PC-3 (cell line): Measurements from ENCODE around the gene CNTNAP2. TPM values are rescaled to one million over a fixed set of nuclear protein-coding genes. Genes with fewer than 3 reads are reported as not detected.

Experiments used
- ATAC-seq: fragments of 200-7000 bp; cut with Tn5 transposase; 2 replicates; pipeline ENCODE4 v1.9.1; 2020; ENCODE audit warnings: mild to moderate bottlenecking, moderate library complexity
- BruUV-seq: library from RNA; stranded (reverse); fragments of 400-500 nt; replicated peaks from 2 replicates; lab custom pipeline; 2021; lab: Mats Ljungman, UMichigan
- CTCF ChIA-PET: fragments of 300-600 bp; sonication (Branson Sonifier 250); formaldehyde crosslinking; loops from one replicate; lab custom pipeline; 2022; ENCODE audit warnings: antibody characterized with exemption; lab: Charles Lee
- POLR2A ChIA-PET: fragments of 300-600 bp; sonication (Branson Sonifier 250); formaldehyde crosslinking; loops from one replicate; lab custom pipeline; 2022; ENCODE audit warnings: antibody characterized with exemption; ENCODE audit not compliant: unreplicated experiment; lab: Charles Lee
- DNase-seq: peaks from one replicate; pipeline ENCODE4 v3.0.0-alpha.2; 2015
- H2AFZ ChIP-seq: fragments of 300-600 bp; sonication (generic); 2 replicates; pipeline ENCODE4 v1.6.0; 2016; ENCODE audit warnings: antibody characterized with exemption, low read length
- H3F3A ChIP-seq: fragments of 300-600 bp; sonication (generic); one replicate; pipeline ENCODE4 v1.6.0; 2017; ENCODE audit warnings: antibody characterized with exemption, low read length, control low read depth, mild to moderate bottlenecking; ENCODE audit not compliant: unreplicated experiment
- H3K27ac ChIP-seq: fragments of 300-600 bp; sonication (generic); 2 replicates; pipeline ENCODE4 v1.5.1; 2016; ENCODE audit warnings: mild to moderate bottlenecking, low read length
- H3K27me3 ChIP-seq: fragments of 300-600 bp; sonication (generic); 2 replicates; pipeline ENCODE4 v1.6.1; 2016; ENCODE audit warnings: low read length, mixed read lengths
- H3K36me3 ChIP-seq: fragments of 300-600 bp; sonication (generic); 2 replicates; pipeline ENCODE4 v1.6.1; 2016; ENCODE audit warnings: low read depth, mixed run types, low read length, mixed read lengths
- H3K4me1 ChIP-seq: fragments of 300-600 bp; sonication (generic); 2 replicates; pipeline ENCODE4 v1.5.1; 2016; ENCODE audit warnings: low read length; ENCODE audit not compliant: insufficient read depth
- H3K4me2 ChIP-seq: fragments of 300-600 bp; sonication (generic); 2 replicates; pipeline ENCODE4 v1.6.0; 2016; ENCODE audit warnings: low read length
- H3K4me3 ChIP-seq: fragments of 300-600 bp; sonication (generic); 2 replicates; pipeline ENCODE4 v1.5.1; 2016; ENCODE audit warnings: mild to moderate bottlenecking, low read length, mixed read lengths
- H3K79me2 ChIP-seq: fragments of 300-600 bp; sonication (generic); 2 replicates; pipeline ENCODE4 v1.6.1; 2017; ENCODE audit warnings: low read length, mixed read lengths
- H3K9ac ChIP-seq: fragments of 300-600 bp; sonication (generic); 2 replicates; pipeline ENCODE4 v1.6.0; 2016; ENCODE audit warnings: mild to moderate bottlenecking, low read length
- H3K9me2 ChIP-seq: fragments of 300-600 bp; sonication (generic); replicated peaks from 2 replicates; pipeline ENCODE4 v1.6.1; 2016; ENCODE audit warnings: mixed run types, low read length, mixed read lengths
- H3K9me3 ChIP-seq: fragments of 300-600 bp; sonication (generic); 2 replicates; pipeline ENCODE4 v1.6.1; 2016; ENCODE audit warnings: low read length, mixed read lengths
- H4K20me1 ChIP-seq: fragments of 300-600 bp; sonication (generic); 2 replicates; pipeline ENCODE4 v1.6.1; 2016; ENCODE audit warnings: low read length, mixed read lengths
- CTCF ChIP-seq: fragments of 300-600 bp; sonication (generic); conservative IDR thresholded peaks from 2 replicates; pipeline ENCODE4 v1.5.1; 2017; ENCODE audit warnings: antibody characterized with exemption, low read depth, mild to moderate bottlenecking, low read length
- EZH2 ChIP-seq: fragments of 300-600 bp; sonication (generic); IDR thresholded peaks from one replicate; pipeline ENCODE4 v1.6.1; 2017; ENCODE audit warnings: antibody characterized with exemption, mild to moderate bottlenecking, low read length; ENCODE audit not compliant: unreplicated experiment
- EZH2phosphoT487 ChIP-seq: fragments of 300-600 bp; sonication (generic); IDR thresholded peaks from 2 replicates; pipeline ENCODE4 v1.6.1; 2018; ENCODE audit warnings: mild to moderate bottlenecking, antibody characterized with exemption, low read length, borderline replicate concordance
- intact Hi-C: fragments of 100-400 bp; cut with micrococcal nuclease; formaldehyde crosslinking; loops from 2 replicates; pipeline ENCODE4 v1.9.0; 2023
- total RNA-seq: library from RNA; depleted of rRNA; stranded (reverse); fragments of >200 nt; gene quantifications from 2 replicates; pipeline ENCODE4 v1.2.3, GENCODE V29; 2014

The CNTNAP2 gene
- total RNA-seq, 1 experiment from 2014 or later, result 1.5 TPM

GRCh38 chr7:147413557-147413870, 1296.9 kb downstream of the CNTNAP2 start:
- Histone ChIP-seq H3K9me3 (no peaks in the 10 kb centered on the region), H3K27me3 (no peaks in the 10 kb centered on the region), H3K4me1 (peaks cover 34% of the 10 kb centered on the region), H4K20me1 (no peaks in the 10 kb centered on the region), H3K4me2 (peak overlapping the region; percentile 83), H3K79me2 (no peaks in the 10 kb centered on the region), H3K4me3 (peak overlapping the region; percentile 44; the same call in 1 of the 2 replicates), H3K27ac (peak overlapping the region; percentile 64; the same call in 1 of the 2 replicates), H3K9me2 (no peaks in the 10 kb centered on the region), H3K36me3 (no peaks in the 10 kb centered on the region), H3K9ac (no peak overlapping the region), H3F3A (no peaks in the 10 kb centered on the region), H2AFZ (no peak overlapping the region)
- ATAC-seq, result no peak
- BruUV-seq, result no TSS peak
- no peak for DNase-seq
- ChIA-PET CTCF (no interaction called here), POLR2A (interaction anchor here (0.7 kb wide), 2 partner anchors 67 to 169 kb away, joined by 3 read pairs; no protein-coding TSS in a partner anchor)
- TF ChIP-seq EZH2, result no peak
- TF ChIP-seq CTCF, result no peak
- intact Hi-C loops, result loop anchor here (2.0 to 5.0 kb wide), 3 partner anchors 116 to 171 kb away; no protein-coding TSS in a partner anchor

GRCh38 chr7:147415991-147416390, 1299.4 kb downstream of the CNTNAP2 start:
- H3K9ac ChIP-seq, result no peak overlapping the region
- ATAC-seq (no peak), DNase-seq (peak; percentile 9)
- CTCF ChIA-PET, result no interaction called here
- H2AFZ ChIP-seq, result no peak overlapping the region
- H3K9me2 ChIP-seq, result no peaks in the 10 kb centered on the region
- BruUV-seq, result no TSS peak
- no peaks in the 10 kb centered on the region for H3K27me3 ChIP-seq
- no peak overlapping the region for H3K27ac ChIP-seq
- H3K36me3 ChIP-seq, result no peaks in the 10 kb centered on the region
- POLR2A ChIA-PET, result no interaction called here
- H4K20me1 ChIP-seq, result no peaks in the 10 kb centered on the region
- H3K4me1 ChIP-seq, result peaks cover 28% of the 10 kb centered on the region
- no peaks in the 10 kb centered on the region for H3F3A ChIP-seq
- no peaks in the 10 kb centered on the region for H3K9me3 ChIP-seq
- no peak overlapping the region for H3K4me3 ChIP-seq
- H3K79me2 ChIP-seq, result no peaks in the 10 kb centered on the region
- intact Hi-C loops, result no loop called here
- TF ChIP-seq EZH2, result no peak
- TF ChIP-seq EZH2phosphoT487, result no peak
- no peak for TF ChIP-seq CTCF
- no peak overlapping the region for H3K4me2 ChIP-seq

GRCh38 chr7:147418966-147419365, 1302.4 kb downstream of the CNTNAP2 start:
- Histone ChIP-seq H3K4me2 (no peak overlapping the region), H3K9me2 (no peaks in the 10 kb centered on the region), H3F3A (no peaks in the 10 kb centered on the region), H3K27ac (no peak overlapping the region), H3K36me3 (no peaks in the 10 kb centered on the region), H3K79me2 (no peaks in the 10 kb centered on the region), H3K4me3 (no peak overlapping the region), H2AFZ (peak overlapping the region; percentile 38; the same call in 1 of the 2 replicates), H3K9ac (no peak overlapping the region), H3K9me3 (no peaks in the 10 kb centered on the region), H3K27me3 (no peaks in the 10 kb centered on the region), H4K20me1 (no peaks in the 10 kb centered on the region), H3K4me1 (peaks cover 7% of the 10 kb centered on the region; the same call in 1 of the 2 replicates)
- BruUV-seq, result no TSS peak
- POLR2A ChIA-PET, result no interaction called here
- no peak for DNase-seq
- intact Hi-C loops, result no loop called here
- TF ChIP-seq EZH2phosphoT487, result no peak
- no peak for TF ChIP-seq CTCF
- TF ChIP-seq EZH2, result no peak
- ATAC-seq, result peak; percentile 46; the same call in 1 of the 2 replicates
- CTCF ChIA-PET, result no interaction called here
